Thyroid gland (tissue), 4 donors: ENCODE data around the gene PYROXD2. TPM values are rescaled to one million over a fixed set of nuclear protein-coding genes. Genes with fewer than 3 reads are reported as not detected.

Source experiments
- DNase-seq, 2 donors: peaks; one replicate each; pipeline ENCODE4 v3.0.0-alpha.2; 2019
- H3K27ac ChIP-seq, 3 donors: fragments of 200-600 bp; sonication (generic); 1 replicate in 2 of 3; 2 replicates in 1 of 3; pipeline ENCODE4 v1.5.1; 2016 to 2019; ENCODE audit warnings: mild to moderate bottlenecking in 1 of 3, moderate library complexity in 1 of 3
- H3K27me3 ChIP-seq: fragments of 200-600 bp; sonication (generic); one replicate; pipeline ENCODE4 v1.5.1; 2019
- H3K36me3 ChIP-seq, 2 donors: fragments of 200-600 bp; sonication (generic); one replicate each; pipeline ENCODE4 v1.5.1; 2016 to 2019
- H3K4me1 ChIP-seq, 2 donors: fragments of 200-600 bp; sonication (generic); one replicate each; pipeline ENCODE4 v1.5.1; 2017 to 2019
- H3K4me3 ChIP-seq, 3 donors: fragments of 200-600 bp; sonication (generic); replicated peaks in 1 of 3; 1 replicate in 2 of 3; 2 replicates in 1 of 3; pipeline ENCODE4 v1.5.1; 2016; ENCODE audit warnings: mild to moderate bottlenecking in 1 of 3
- H3K9me3 ChIP-seq: fragments of 200-600 bp; sonication (generic); one replicate; pipeline ENCODE4 v1.5.1; 2017
- POLR2A ChIP-seq, 2 donors: fragments of 450-650 bp; IDR thresholded peaks; one replicate each; pipeline ENCODE4 v1.6.1; 2017; ENCODE audit warnings: antibody characterized with exemption in 2 of 2, mild to moderate bottlenecking in 2 of 2, moderate library complexity in 1 of 2
- WGBS, 2 donors: methylation state at CpG; one replicate each; pipeline ENCODE4 v1.1.5; 2017; 5-methylcytosine and 5-hydroxymethylcytosine counted together
- intact Hi-C: fragments of 100-400 bp; cut with DNase I; formaldehyde crosslinking; loops from one replicate; pipeline ENCODE4 v1.15.1; 2023
- total RNA-seq, 4 donors: library from RNA; depleted of rRNA; stranded (reverse); fragments of >200 nt; gene quantifications; one replicate each; pipeline ENCODE4 v1.2.3, GENCODE V29; 2016
- TF ChIP-seq, protein P1 (sequence below), 6 experiments: fragments of 200-600 bp in 3 of 6; fragments of 450-650 bp in 3 of 6; sonication (generic) in 3 of 6; IDR thresholded peaks; one replicate each; pipeline ENCODE4 v1.5.1; 2016 to 2019; ENCODE audit warnings: antibody characterized with exemption in 6 of 6, mild to moderate bottlenecking in 2 of 6, inconsistent platforms in 1 of 6, moderate library complexity in 1 of 6

PYROXD2 gene
- total RNA-seq, 4 donors from 2014 or later = 9.9 to 20.1 (median 12.4) TPM

DNA sequence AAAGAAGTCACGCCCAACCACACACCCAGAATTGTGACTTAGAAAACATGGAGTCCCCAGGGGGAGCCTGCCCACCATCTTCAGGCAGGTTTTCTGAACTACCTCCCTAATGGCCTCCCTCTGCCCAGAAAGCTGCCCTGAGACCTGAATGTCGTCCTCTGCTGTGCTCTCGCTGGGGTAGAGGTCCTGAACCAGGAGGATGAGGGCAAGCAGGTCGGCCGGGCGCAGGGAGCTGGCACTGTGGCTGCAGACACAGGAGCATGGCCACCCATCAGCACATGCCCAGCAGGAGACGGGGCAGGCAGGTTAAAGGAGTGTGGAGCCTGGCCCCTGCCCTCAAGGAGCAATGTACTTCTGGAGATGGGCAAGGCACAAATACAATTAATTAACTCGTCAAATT is 15.4 kb upstream of the PYROXD2 start:
- H3K4me3 ChIP-seq = no peak overlapping the region
- H3K4me1 ChIP-seq = no peaks in the 10 kb centered on the region
- no peak for DNase-seq
- no peak for TF ChIP-seq POLR2A (IDR thresholded peaks at IDR 0.05)
- TF ChIP-seq, protein P1, sequence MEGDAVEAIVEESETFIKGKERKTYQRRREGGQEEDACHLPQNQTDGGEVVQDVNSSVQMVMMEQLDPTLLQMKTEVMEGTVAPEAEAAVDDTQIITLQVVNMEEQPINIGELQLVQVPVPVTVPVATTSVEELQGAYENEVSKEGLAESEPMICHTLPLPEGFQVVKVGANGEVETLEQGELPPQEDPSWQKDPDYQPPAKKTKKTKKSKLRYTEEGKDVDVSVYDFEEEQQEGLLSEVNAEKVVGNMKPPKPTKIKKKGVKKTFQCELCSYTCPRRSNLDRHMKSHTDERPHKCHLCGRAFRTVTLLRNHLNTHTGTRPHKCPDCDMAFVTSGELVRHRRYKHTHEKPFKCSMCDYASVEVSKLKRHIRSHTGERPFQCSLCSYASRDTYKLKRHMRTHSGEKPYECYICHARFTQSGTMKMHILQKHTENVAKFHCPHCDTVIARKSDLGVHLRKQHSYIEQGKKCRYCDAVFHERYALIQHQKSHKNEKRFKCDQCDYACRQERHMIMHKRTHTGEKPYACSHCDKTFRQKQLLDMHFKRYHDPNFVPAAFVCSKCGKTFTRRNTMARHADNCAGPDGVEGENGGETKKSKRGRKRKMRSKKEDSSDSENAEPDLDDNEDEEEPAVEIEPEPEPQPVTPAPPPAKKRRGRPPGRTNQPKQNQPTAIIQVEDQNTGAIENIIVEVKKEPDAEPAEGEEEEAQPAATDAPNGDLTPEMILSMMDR (IDR thresholded peaks at IDR 0.05) = no peak
- 96 to 99% methylated on average over 8 of the region's 8 CpGs for WGBS, 2 donors
- peaks cover 37 to 65% of the 10 kb centered on the region in 2 donors for H3K36me3 ChIP-seq
- intact Hi-C loops = no loop called here
- no peaks in the 10 kb centered on the region for H3K9me3 ChIP-seq
- H3K27me3 ChIP-seq = no peaks in the 10 kb centered on the region
- H3K27ac ChIP-seq = no peak overlapping the region

DNA sequence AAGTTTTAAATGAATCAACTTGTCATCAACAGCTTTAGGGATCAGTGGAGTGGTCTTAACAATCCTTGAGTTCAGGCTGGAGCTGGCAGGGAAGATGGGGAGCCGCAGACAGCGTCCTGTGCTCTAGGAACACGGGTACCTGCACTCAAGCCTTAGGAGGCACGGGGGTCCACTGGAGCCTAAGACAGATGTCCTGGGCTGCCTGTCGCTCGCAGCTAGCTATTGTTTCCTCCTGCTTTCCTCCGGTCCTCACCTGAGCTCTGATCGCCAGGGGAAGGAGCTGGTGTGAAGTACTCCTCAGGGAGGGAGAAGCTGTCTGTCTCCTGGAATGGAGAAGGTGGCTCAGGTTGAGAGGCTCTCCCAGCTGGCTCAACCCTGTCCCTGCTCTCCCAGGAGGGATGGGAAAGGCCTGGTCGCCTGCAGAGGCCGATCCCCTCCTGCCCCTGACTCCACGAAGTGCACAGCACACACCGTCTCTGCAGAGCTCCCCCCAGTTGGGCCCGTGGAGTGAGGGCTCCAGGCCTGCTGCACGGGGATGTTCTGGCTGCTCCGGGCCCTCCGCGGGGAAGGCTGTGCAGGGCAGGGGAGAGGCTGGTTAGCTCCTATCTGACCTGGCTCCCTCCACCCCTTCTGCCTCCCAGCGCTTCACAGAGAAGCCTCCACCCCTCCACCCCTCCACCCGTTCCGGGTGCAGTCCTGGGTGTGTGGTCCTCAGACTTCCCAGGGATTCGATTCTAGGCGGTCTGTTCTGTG is 14.5 kb upstream of the PYROXD2 start:
- H3K4me3 ChIP-seq = no peak overlapping the region
- no peak for DNase-seq
- intact Hi-C loops = no loop called here
- peaks cover 29 to 56% of the 10 kb centered on the region in 2 donors for H3K36me3 ChIP-seq
- H3K27me3 ChIP-seq = no peaks in the 10 kb centered on the region
- no peak overlapping the region for H3K27ac ChIP-seq
- TF ChIP-seq, protein P1 (IDR thresholded peaks at IDR 0.05) = no peak
- TF ChIP-seq POLR2A (IDR thresholded peaks at IDR 0.05) = no peak
- H3K4me1 ChIP-seq = no peaks in the 10 kb centered on the region
- WGBS, 2 donors = 96% methylated on average over 15 to 22 of the region's 22 CpGs
- no peaks in the 10 kb centered on the region for H3K9me3 ChIP-seq

DNA sequence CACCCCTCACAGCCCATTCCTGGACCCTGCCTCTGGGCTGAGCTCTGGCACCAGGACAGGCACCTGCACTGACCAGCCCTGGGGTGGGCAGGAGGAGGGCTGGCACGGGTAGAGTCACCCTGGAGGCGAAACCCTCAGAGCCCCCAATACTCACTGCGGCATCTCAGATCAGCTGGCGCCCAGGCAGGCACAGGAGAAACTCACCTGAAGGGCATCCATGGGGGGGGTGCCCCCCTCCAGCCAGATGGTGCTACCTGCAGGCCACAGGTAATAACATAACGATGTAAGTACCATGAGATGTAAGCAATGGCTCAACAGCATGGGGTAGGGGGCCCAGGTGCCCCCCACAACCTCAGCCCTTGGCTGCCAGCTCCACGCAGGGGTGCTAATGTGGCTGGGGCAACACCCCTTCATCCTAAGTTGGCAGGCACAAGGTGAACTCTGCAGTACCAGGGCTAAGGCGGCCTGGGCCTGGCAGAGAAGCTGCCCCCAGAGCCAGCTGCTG is 12.1 kb upstream of the PYROXD2 start:
- intact Hi-C loops = no loop called here
- Histone ChIP-seq H3K27ac (no peak overlapping the region), H3K4me3 (no peak overlapping the region), H3K36me3 (peaks cover 18 to 34% of the 10 kb centered on the region in 2 donors), H3K9me3 (no peaks in the 10 kb centered on the region), H3K27me3 (no peaks in the 10 kb centered on the region), H3K4me1 (no peaks in the 10 kb centered on the region)
- DNase-seq = no peak
- 92 to 97% methylated on average over 6 to 7 of the region's 7 CpGs for WGBS, 2 donors
- TF ChIP-seq, protein P1 (IDR thresholded peaks at IDR 0.05) = no peak
- no peak for TF ChIP-seq POLR2A (IDR thresholded peaks at IDR 0.05)

DNA sequence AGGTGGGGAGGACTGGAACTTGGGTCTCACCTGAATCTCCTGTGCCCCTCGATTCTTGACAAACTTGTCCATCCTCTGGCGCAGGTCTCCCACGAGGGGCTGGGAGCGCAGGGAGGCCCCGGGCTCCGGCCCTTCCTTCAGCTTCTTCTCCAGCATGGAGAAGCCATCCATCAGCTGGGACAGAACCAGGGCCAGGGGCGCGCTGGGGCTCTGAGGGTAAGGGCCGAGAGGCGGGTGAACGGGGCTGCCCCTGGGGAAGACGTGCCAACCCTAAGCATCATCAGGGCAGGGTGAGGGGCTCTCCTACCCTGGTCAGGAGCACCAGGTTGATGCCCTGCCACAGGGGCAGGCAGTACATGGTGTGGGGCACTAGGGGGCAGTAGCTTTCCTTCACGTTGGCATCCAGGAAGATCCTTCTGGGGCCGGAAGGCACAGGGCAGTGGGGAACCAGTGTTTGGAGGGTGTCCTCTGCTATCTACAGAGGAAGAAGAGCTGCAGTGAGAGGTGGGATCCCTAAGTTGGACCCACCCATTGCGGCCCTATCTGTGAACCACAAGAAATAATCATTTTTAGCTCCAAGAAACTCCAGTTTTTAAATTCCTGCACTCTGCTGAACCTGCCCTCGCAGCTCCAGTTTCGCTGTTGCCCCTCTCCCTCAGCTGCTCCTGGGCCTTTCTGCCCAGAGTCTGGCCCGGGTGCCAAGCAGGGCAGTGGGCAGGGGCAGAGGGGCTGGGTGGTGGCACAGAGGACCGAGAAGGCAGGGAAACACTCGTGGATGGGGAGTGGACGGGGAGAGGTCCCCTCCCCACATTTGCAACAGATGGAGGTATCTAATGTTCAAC is 10.8 kb upstream of the PYROXD2 start:
- Histone ChIP-seq H3K36me3 (peaks cover 14 to 23% of the 10 kb centered on the region in 2 donors), H3K4me3 (no peak overlapping the region), H3K4me1 (no peaks in the 10 kb centered on the region), H3K9me3 (no peaks in the 10 kb centered on the region), H3K27me3 (no peaks in the 10 kb centered on the region), H3K27ac (no peak overlapping the region)
- no peak for DNase-seq
- TF ChIP-seq, protein P1 (IDR thresholded peaks at IDR 0.05) = peak in 5 of 6 experiments; percentile 21 to 54 (median 24)
- no peak for TF ChIP-seq POLR2A (IDR thresholded peaks at IDR 0.05)
- 91 to 92% methylated on average over 14 to 21 of the region's 21 CpGs for WGBS, 2 donors
- intact Hi-C loops = no loop called here
